Ishikawa (cell line): ENCODE results near the gene FRK.

ENCODE experiments used
- CEBPB ChIP-seq: IDR thresholded peaks from 2 replicates; pipeline ENCODE4 v1.6.1; 2012
- EP300 ChIP-seq: IDR thresholded peaks from 2 replicates; pipeline ENCODE4 v1.6.1; 2012; ENCODE audit warnings: borderline replicate concordance
- TAF1 ChIP-seq: IDR thresholded peaks from 2 replicates; pipeline ENCODE4 v1.6.1; 2012; ENCODE audit warnings: low read depth, mild to moderate bottlenecking
- TCF12 ChIP-seq: IDR thresholded peaks from 2 replicates; pipeline ENCODE4 v1.6.1; 2012; ENCODE audit warnings: low read depth
- TF ChIP-seq, protein P1 (sequence below): IDR thresholded peaks from 2 replicates; pipeline ENCODE4 v1.6.1; 2012

GRCh38 chr6:115948751-115949150, 111.9 kb downstream of the FRK start:
- no peak for TF ChIP-seq EP300
- no peak for TF ChIP-seq TCF12
- TF ChIP-seq, protein P1, sequence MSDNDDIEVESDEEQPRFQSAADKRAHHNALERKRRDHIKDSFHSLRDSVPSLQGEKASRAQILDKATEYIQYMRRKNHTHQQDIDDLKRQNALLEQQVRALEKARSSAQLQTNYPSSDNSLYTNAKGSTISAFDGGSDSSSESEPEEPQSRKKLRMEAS, result no peak
- TF ChIP-seq TAF1, result no peak
- TF ChIP-seq CEBPB, result no peak
